ENCODE data around the gene PAIP1.
"Not testable (repeated sequence)": the region's sequence is repeated elsewhere in the genome, so short reads cannot be mapped to it uniquely, and the experiment has no call there.

Gene PAIP1, protein sequence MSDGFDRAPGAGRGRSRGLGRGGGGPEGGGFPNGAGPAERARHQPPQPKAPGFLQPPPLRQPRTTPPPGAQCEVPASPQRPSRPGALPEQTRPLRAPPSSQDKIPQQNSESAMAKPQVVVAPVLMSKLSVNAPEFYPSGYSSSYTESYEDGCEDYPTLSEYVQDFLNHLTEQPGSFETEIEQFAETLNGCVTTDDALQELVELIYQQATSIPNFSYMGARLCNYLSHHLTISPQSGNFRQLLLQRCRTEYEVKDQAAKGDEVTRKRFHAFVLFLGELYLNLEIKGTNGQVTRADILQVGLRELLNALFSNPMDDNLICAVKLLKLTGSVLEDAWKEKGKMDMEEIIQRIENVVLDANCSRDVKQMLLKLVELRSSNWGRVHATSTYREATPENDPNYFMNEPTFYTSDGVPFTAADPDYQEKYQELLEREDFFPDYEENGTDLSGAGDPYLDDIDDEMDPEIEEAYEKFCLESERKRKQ

DNA sequence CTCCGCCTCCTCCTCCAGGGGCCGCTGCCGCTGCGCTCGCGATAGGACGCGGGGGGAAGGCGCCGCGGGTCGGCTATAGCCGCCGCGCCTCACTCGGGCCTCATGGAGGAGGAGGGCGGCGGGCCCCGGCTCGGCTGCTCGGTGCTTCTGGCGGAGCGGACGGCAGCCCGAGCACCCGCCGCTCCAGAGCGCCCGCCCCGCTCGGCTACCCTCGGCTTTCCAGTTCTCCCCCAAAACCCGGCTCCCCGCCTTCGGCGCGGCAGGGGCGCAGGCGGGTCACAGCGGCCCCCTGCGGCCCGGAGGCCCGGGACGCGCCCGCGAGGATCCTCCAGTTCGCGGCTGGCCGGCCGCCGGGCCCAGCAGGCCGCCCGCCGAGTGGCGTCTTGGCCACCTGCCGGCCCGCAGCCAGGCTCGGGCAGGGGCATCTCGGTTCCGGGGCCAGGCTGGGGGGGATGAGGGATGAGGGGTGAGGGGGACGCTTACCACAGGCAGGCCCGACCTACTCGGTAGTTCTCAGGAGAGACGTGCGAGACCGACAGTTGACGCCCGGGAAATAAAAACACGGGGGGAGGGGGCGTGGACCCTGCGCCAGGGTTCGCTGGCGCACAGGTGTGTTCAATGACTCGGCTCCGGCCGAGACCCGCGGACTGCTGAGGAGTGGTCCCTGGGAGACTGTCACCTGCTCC is at the start of gene PAIP1:
TSS of gene PAIP1 (minus strand) at position 221 of the 686 bp plus-strand sequence. CDS start 231 bp downstream, outside the sequence.
- DNase-seq, result peak; percentile 76 to 82

DNA sequence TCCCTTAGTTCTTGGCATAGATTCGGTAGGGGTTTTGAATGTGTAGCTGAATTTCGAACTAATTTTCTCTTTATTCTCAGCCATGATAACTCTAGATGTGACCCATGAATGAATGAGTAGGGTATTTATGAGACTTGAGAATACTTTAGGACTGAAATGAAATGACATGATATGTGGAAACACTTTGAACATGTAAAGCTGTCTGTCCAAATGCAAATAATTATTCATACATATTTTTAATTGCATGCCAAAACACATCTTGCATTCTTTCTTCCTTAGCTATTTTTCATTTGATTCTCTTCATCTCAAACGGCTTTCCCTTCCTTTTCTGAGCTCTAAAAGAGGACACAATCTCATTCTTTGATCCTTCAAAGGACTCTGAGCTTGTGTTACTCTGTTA is 49.5 kb upstream of the PAIP1 start:
- DNase-seq, result no peak

DNA sequence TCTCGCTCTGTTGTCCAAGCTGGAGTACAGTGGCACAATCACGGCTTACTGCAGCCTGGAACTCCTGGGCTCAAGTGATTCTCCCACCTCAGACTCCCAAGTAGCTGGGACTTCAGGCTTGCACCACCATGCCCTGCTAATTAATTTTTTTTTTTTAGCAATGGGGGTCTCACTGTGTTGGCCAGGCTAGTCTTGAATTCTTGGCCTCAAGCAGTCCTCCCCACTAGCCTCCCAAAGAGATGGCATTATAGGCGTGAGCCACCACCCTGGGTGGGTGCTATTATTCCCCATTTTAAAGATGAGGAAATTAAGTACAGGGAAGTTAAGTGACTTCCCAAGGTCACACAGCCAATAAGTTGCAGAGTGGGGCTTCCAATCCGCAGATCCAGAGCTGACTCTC is 47.8 kb upstream of the PAIP1 start:
- no peak for DNase-seq

DNA sequence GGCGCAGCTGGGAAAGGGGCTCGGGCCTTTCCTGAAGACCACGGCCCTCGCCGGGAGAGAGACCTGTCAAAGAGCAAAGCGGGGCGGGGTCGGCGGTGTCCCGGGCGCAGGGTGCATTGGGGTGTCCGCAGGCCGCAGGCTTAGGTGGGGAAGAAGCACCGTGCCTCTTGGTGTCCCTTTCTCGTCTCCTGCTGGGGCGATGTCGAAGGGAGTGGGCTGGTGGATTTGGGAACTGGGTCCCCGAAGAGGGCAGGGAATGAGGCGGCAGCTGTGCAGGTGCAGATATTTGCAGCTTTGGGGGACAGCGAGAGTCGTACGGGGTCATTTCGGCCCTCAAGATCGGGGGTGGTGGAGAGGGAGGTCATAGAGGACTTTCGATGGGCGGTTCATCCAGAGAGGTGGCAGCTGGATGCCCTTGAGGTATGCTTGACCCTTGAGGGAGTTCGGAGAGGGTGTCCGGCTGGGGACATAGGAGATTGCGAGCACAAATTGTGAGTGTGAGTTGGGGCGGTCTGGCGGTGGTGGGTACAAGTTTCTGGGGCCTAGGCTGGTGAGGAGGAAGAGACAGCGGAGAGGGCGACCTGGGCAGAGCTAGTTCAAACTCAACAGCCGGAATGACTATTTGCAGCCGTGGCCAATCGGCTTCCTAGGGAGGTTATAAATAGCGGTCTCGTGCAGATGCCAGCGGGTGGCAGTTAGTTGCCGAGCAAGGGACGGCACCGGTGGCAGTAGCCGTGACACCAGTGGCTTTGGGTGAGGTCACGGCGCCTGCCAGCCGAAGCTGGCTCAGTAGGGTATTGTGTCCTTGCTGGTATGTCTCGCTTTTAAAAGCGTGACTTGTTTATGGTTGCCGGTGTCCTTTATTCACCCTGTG is 46.7 kb upstream of the PAIP1 start:
- peak; percentile 71 to 72 for DNase-seq

DNA sequence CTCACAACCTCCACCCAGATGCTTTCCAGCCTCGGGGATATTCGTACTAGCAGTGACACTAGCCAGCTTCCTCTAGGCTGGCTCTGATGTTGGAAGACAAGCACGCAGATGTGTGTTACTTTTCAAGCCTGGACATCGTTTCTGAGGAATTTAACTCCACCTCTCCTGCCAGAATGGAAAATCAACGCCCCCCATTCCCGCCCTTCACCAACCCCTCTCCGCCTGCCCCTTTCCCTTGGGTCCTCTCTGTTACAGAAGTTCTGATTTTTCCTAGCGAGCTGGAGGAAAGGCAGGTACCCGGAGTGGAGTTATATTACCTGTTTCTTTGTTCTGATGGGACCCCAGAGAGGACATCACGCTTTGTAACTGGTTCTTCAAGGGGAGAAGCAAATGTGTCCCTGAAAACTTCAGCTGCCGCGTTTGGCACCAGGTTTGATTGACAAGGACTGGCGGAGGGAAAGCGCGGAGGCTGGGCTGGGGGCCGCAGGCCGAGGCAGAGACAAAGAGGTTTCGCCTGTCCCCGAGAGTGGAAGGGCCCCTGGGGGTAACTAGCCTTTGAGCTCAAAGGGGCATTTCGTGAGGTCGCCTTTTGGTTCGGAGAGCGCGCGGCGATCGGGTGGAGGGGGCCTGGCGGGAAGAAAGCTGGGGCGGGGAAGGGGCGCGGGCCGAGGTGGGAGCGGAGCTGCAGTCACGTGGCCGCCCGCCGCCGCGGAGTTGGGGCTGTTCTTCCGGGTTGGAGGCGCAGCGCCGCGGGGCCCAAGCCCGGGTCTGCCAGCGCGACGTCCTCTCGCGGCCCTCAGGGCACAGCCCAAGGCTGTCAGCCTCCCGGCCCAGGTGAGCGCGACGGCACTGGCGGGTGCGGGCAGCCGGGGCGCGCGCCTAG is 45.8 kb upstream of the PAIP1 start, which contains the start of gene NNT:
TSS of gene NNT (plus strand) at position 720 of the 883 bp plus-strand sequence. CDS start 6,016 bp downstream, outside the sequence.
- DNase-seq, result peak; percentile 75 to 83

DNA sequence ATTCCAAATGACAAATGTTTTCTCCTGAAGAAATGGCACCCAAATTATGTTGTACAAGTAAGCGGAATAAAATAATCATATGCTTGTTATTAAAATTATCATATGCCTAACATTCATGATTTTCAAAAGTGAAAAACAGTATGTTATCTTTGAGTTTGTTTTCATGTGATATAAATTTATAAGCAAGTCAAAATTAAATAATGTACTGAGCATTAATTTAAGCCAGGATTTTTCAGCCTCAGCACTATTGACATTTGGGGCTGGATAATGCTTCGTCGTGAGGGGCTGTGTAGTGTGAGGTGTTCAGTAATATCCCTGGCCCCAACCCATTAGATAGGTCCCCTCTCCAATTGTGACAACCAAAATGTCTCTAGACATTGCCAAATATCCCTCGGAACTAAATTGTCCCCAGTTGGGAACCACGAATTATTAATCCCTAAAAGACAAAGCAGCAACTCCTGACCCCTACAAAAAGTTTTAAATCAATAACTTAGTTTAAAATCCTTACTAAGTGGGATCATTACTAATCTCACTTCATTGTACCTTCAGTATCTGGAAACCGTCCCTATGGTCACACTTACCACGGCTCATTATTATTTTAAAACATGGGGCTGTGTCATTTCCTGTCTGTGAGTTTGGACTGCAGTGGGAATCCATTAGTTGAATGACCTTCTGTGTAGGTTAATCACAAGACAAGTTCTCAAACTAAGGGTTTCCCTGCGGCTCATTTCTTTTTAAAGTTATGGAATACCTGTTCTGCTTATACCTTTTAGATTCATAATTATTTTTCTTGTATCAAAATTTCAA is 44.8 kb upstream of the PAIP1 start:
- no peak for DNase-seq

DNA sequence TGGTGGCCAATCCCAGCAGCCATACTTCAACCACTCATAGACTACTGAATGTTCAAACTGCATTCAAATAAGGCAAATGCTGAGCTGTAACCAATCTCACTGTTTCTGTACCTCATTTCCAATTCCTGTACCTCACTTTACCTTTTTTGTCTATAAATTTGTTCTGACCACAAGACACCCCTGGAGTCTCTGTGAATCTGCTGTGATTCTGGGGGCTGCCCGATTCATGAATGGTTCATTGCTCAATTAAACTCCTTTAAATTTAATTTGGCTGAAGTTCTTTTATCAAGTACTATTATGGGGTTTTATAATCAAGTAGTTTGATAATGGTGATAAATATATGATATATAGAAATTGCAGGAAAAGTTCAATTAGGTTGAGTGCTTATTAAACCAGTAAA is 42.0 kb upstream of the PAIP1 start:
- not testable (repeated sequence) for DNase-seq

DNA sequence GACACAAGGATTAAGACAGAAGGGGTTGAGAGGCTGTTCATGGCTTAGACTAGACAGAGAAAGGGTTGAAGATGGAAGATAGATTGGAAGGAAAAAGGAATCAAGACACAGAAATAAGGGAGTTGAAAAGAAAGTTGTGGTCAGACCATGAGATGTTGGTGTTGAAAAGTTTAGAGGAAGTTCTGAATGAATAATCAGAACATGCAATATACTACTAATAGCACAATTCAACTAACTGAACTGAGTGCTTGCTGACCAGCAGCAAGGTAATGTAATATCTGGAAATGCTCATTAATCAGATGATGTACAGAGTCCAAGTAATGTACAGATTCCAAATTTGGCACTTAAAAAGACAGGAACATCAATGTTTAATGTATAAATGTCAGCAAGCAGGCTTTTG is 35.5 kb upstream of the PAIP1 start:
- DNase-seq, result no peak

DNA sequence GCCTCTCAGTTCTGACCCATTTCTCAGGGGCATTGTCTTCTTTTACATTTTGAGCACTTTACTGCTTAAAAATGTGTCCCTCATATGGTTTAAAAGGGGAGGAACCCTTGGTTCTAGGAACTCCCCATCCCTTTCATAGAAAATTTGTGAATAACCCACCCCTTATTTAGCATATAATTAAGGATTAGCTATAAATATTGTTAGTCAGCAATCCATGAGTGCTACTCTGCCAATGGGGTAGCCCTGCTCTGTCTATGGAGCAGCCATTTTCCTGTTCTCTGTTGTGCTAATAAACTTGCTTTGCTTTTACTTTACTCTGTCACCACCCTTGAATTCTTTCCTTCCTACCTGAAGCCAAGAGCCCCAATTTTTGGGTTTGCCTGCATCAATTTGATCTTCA is 33.8 kb upstream of the PAIP1 start:
- no peak for DNase-seq

DNA sequence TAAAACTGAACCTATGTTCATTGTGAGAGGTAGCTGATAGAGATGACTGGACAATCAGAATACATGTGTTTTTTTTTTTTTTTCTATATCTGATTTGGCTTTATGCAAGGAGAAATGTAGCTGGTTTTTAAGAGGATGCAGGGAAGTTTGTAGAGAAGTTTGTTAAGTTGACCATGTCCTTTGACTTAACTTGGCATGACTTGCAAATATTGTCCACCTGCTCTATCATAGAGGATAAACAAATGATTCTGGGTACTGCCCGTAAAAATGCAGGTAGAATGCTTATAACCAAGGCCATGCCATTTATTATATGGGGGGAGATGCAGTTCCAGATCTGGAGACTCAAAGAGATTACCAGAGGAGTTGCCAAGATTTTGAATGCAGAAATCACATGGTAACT is 32.4 kb upstream of the PAIP1 start:
- no peak for DNase-seq

DNA sequence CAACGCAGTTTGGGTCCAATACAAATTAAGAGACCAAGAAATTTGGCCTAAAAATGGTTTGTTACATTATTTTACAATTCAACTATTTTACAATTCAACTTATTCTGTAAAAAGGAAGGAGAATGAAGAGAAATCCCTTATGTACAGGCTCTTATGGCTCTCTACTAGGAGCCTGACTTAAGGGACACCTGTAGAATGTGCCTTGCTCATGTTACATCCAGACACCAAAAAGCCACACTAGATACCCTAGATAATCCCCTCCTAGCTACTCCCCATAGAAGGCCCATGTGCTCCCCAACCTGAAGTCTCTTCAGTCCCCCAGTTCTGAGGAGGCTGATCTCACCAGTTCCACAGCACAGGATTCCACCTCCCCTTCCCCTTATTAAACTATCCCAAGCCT is 32.0 kb upstream of the PAIP1 start:
- DNase-seq, result no peak

DNA sequence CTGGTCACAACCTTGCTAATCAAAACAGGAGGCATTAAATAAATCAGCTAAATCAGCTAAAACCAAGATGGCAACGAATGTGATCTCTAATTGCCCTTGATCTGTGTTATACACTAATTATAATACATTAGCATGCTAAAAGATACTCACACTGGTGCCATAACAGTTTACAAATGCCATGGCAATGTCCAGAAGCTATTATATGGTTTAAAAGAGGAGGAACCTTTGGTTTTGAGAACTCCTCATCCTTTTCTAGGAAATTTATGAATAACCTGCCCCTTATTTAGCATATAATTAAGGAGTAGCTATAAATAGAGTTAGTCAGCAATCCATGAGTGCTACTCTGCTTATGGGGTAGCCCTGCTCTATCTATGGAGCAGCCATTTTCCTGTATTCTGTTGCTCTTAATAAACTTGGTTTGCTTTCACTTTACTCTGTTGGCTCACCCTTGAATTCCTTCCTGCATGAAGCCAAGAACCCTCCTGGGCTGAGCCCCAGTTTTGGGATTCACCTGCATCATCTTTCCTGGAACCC is 27.4 kb upstream of the PAIP1 start:
- no peak for DNase-seq

DNA sequence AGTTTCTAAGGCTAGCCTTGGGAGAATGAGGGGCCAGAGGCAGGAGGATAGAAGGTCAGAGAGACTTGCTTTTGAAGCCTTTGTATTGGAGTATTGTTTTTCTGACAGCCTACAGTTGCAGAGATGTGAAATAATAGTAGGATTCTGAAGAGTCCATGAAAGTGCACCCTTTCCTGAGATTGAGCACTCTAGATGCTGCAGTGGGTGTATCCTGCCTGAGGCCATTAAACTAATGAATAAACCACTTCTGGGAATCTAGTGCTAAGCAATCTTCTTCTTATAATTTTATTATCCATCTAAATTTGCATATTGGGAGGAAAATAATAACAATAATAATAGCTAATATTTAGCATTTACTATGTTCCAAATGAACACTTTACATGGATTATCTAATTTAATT is 26.8 kb upstream of the PAIP1 start:
- DNase-seq, result no peak

DNA sequence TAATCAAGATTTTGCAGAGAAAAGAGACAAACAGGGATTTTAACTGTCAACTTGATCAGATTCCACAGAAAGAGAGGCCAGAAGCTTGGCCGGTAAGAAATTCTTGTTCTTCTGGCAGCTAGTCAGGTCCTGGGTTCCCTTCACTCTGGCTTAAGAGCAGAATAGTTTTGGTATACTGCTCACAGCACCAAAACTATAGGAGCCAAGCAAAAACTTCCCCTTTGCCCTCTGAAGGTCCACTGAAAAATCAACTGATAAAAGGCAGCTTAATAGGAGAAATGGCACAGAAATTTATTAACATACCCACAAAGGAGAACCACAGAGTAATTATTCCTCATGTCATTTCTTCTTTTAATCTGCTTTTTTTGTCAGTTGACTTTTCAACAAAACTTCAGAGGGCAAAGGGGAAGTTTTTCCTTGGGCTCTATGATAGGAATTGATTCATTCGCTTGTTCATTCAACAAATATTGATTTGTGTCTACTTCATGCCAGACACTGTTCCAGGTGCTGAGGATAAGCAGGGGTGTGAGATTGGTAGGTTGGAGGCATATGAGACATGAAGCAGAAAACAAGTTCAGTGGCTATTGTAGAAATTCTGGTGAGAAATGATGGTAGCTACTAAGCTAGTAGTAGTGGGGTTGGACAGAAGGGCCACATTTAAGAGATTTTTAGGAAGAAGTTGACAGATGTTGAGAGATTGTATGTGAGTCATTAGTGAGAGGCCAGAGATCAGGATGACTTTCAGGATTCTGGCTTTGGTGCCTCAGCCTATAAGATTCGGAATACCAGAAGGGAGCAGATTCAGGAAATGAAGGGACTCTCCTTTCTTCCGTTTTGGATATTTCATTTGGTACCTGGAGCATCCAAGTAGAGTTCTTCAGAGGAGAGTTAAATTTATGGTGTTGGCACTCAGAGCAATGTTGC is 25.5 kb upstream of the PAIP1 start:
- DNase-seq, result no peak

DNA sequence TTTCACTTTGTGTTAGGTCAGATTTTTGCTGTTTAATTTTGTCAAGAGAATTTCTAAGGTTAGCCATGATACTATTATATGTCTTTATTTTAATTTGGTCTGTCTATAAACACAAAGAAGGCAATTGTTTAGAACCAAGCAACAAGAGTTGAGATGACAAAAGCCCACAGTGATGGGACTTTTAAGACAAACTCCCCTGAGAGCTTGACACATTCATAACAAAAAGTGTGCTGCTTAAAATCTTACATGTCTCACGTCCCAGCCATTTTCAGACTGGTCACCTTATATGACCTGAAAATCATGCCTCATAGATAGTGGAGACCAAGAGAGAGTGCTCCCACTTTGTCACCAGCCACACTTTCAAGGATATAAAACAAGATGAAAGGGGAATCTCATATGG is 24.5 kb upstream of the PAIP1 start:
- no peak for DNase-seq

DNA sequence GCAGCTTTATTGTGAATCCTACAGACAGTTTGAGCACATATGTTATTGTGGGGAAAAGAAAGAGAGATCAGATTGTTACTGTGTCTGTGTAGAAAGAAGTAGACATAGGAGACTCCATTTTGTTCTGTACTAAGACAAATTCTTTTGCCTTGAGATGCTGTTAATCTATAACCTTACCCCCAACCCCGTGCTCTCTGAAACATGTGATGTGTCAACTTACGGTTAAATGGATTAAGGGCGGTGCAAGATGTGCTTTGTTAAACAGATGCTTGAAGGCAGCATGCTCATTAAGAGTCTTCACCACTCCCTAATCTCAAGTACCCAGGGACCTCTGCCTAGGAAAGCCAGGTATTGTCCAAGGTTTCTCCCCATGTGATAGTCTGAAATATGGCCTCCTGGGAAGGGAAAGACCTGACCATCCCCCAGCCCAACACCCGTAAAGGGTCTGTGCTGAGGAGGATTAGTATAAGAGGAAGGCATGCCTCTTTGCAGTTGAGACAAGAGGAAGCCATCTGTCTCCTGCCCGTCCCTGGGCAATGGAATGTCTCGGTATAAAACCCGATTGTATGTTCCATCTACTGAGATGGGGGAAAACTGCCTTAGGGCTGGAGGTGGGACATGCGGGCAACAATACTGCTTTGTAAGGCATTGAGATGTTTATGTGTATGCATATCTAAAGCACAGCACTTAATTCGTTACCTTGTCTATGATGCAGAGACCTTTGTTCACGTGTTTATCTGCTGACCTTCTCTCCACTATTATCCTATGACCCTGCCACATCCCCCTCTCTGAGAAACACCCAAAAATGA is 23.7 kb upstream of the PAIP1 start:
- DNase-seq, result not testable (repeated sequence)

DNA sequence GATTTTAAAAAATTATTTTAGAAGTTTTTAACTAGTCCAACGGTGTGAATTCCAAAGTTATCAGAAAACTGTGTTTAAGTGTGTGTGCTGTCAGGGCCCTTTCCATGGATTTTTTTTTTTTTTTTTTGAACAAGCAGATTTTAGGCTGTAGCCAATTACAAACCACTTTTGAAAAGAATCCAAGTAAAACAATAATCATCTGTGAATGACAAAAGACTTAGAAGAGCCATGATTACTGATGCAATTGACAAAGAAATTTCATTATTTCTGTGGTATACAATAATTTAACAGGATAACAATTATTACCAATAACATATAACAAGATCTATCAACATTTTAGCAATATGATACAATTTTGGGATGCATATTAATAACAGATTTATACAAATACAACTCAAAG is 16.2 kb upstream of the PAIP1 start:
- DNase-seq, result no peak

DNA sequence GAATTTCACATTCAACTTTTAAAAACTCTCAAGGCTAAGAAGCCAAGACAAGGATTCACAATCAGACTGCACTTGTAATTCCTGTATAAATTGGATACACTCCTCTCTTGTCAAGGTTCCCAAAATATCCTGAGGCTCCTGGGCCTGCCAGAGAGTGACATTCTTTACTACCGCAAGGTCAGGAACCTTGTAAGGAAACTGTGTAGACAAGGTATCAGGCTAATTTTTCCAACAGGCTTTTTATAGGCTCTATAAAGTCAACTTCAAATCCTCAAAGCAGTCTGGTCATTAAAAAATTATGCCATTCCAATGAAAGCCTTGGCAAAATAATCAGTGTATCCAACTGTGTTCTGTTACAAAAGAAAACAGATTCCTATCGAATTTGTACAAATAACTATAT is 15.5 kb upstream of the PAIP1 start:
- no peak for DNase-seq

DNA sequence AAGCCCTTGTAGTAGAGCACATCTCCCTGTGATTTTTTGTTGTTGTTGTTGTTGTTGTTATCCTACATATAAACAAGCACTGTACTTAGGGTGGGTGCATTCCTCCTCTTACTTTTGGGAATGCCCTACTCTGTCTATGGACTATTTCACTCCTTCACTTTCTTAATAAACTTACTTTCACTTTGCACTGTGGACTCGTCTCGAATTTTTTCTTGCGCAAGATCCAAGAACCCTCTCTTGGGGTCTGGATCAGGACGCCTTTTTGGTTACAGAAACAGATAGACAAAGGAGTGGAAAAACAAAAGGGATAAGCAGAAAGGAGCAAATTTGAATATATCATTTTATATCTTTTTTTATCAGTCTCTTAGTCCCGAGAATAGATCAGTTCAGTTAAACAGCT is 14.4 kb upstream of the PAIP1 start:
- DNase-seq, result no peak

Data from stimulated activated CD4-positive, alpha-beta T cell treated with anti-CD3 and anti-CD28 coated beads, Interleukin-2, amount 100 ng/mL, for 24 hours (primary cell).